ENCODE measurements around the gene DMD. TPM values are rescaled to one million over a fixed set of nuclear protein-coding genes. Genes with fewer than 3 reads are reported as not detected.
"Not testable (repeated sequence)": the region's sequence is repeated elsewhere in the genome, so short reads cannot be mapped to it uniquely, and the experiment has no call there.

Gene DMD
- 5.1 TPM for total RNA-seq

GRCh38 chrX:33211356-33212260, at the start of gene DMD:
TSS of gene DMD (minus strand) at chrX:33211549. CDS start at chrX:33211312, 237 bp downstream.
- ATAC-seq, result no peak

- no peak for ATAC-seq
Observed at GRCh38 chrX:33252306-33252825, 41.0 kb upstream of the DMD start.

GRCh38 chrX:33218819-33219218, 7.5 kb upstream of the DMD start:
- ATAC-seq, result no peak

- no peak for ATAC-seq
Observed at GRCh38 chrX:33210156-33210555, 1.2 kb downstream of the DMD start.

GRCh38 chrX:33207056-33207455, 4.3 kb downstream of the DMD start:
- ATAC-seq, result no peak

GRCh38 chrX:33205321-33205720, 6.0 kb downstream of the DMD start:
- no peak for ATAC-seq

GRCh38 chrX:33204889-33205288, 6.5 kb downstream of the DMD start:
- ATAC-seq, result no peak

GRCh38 chrX:33198561-33199279, 12.6 kb downstream of the DMD start:
- no peak for ATAC-seq

GRCh38 chrX:33195698-33196097, 15.7 kb downstream of the DMD start:
- ATAC-seq, result no peak

- ATAC-seq, result no peak
Observed at GRCh38 chrX:33194876-33195433, 16.4 kb downstream of the DMD start.

- no peak for ATAC-seq
Observed at GRCh38 chrX:33194289-33194688, 17.1 kb downstream of the DMD start.

- no peak for ATAC-seq
Observed at GRCh38 chrX:33190016-33190415, 21.3 kb downstream of the DMD start.

- no peak for ATAC-seq
Observed at GRCh38 chrX:33188881-33189280, 22.5 kb downstream of the DMD start.

- no peak for ATAC-seq
Observed at GRCh38 chrX:33188286-33188685, 23.1 kb downstream of the DMD start.

- not testable (repeated sequence) for ATAC-seq
Observed at GRCh38 chrX:33184803-33185202, 26.5 kb downstream of the DMD start.

- ATAC-seq, result no peak
Observed at GRCh38 chrX:33183361-33183760, 28.0 kb downstream of the DMD start.

- ATAC-seq, result no peak
Observed at GRCh38 chrX:33178690-33179089, 32.7 kb downstream of the DMD start.

GRCh38 chrX:33178218-33178617, 33.1 kb downstream of the DMD start:
- no peak for ATAC-seq

- ATAC-seq, result no peak
Observed at GRCh38 chrX:33175201-33175600, 36.1 kb downstream of the DMD start.

- ATAC-seq, result no peak
Observed at GRCh38 chrX:33171041-33171440, 40.3 kb downstream of the DMD start.

GRCh38 chrX:33161829-33162228, 49.5 kb downstream of the DMD start:
- no peak for ATAC-seq

- ATAC-seq, result no peak
Observed at GRCh38 chrX:33160273-33160672, 51.1 kb downstream of the DMD start.

- ATAC-seq, result no peak
Observed at GRCh38 chrX:33156152-33156726, 55.1 kb downstream of the DMD start.

Measured in esophagus mucosa (tissue), 1 donor.